Liver (tissue), 9 donors: ENCODE data around the gene MYL6. TPM values are rescaled to one million over a fixed set of nuclear protein-coding genes. Genes with fewer than 3 reads are reported as not detected.

Source experiments
- DNase-seq: peaks from one replicate; pipeline ENCODE4 v3.0.0-alpha.2; 2017; ENCODE audit warnings: low spot score
- H3K27ac ChIP-seq, 2 donors: one replicate each; pipeline ENCODE4 v1.7.0; 2013; ENCODE audit warnings: inconsistent platforms in 2 of 2, low read length in 2 of 2, control low read depth in 1 of 2, low read depth in 1 of 2, mild to moderate bottlenecking in 1 of 2
- H3K27me3 ChIP-seq, 4 donors: one replicate each; pipeline versions ENCODE4 v1.6.1 to v1.7.0; 2013; ENCODE audit warnings: low read length in 3 of 4, inconsistent platforms in 1 of 4, mild to moderate bottlenecking in 1 of 4, moderate library complexity in 1 of 4; ENCODE audit not compliant: control insufficient read depth in 4 of 4, insufficient read depth in 4 of 4
- H3K36me3 ChIP-seq, 4 donors: one replicate each; pipeline versions ENCODE4 v1.6.1 to v1.7.0; 2013; ENCODE audit warnings: low read length in 3 of 4, mild to moderate bottlenecking in 3 of 4, low read depth in 1 of 4, moderate library complexity in 1 of 4; ENCODE audit not compliant: control insufficient read depth in 4 of 4, insufficient read depth in 3 of 4
- H3K4me1 ChIP-seq, 4 donors: one replicate each; pipeline versions ENCODE4 v1.6.1 to v1.7.0; 2013; ENCODE audit warnings: low read length in 3 of 4, mild to moderate bottlenecking in 3 of 4, moderate library complexity in 1 of 4; ENCODE audit not compliant: control insufficient read depth in 4 of 4, insufficient read depth in 4 of 4
- H3K4me3 ChIP-seq, 3 donors: one replicate each; pipeline versions ENCODE4 v1.6.1 to v1.7.0; 2013; ENCODE audit warnings: low read length in 3 of 3, control low read depth in 1 of 3, low read depth in 1 of 3, mild to moderate bottlenecking in 1 of 3
- H3K9ac ChIP-seq, 2 donors: one replicate each; pipeline ENCODE4 v1.7.0; 2013; ENCODE audit warnings: low read length in 2 of 2, mild to moderate bottlenecking in 2 of 2, moderate library complexity in 2 of 2, control low read depth in 1 of 2, low read depth in 1 of 2
- H3K9me3 ChIP-seq, 4 donors: one replicate each; pipeline versions ENCODE4 v1.6.1 to v1.7.0; 2013; ENCODE audit warnings: low read length in 3 of 4; ENCODE audit not compliant: control insufficient read depth in 4 of 4
- FOXA2 ChIP-seq: IDR thresholded peaks from 2 replicates; pipeline ENCODE4 v1.6.1; 2016; ENCODE audit warnings: antibody characterized with exemption
- GABPA ChIP-seq, 2 donors: IDR thresholded peaks in 1 of 2; conservative IDR thresholded peaks in 1 of 2; 2 replicates each; pipeline ENCODE4 v1.6.1; 2016; ENCODE audit warnings: antibody characterized with exemption in 2 of 2, mild to moderate bottlenecking in 1 of 2, moderate library complexity in 1 of 2
- HNF4G ChIP-seq: IDR thresholded peaks from 2 replicates; pipeline ENCODE4 v1.6.1; 2016; ENCODE audit warnings: antibody characterized with exemption
- NR2F2 ChIP-seq: IDR thresholded peaks from 2 replicates; pipeline ENCODE4 v1.6.1; 2016; ENCODE audit warnings: antibody characterized with exemption
- RXRA ChIP-seq, 2 donors: IDR thresholded peaks; 2 replicates each; pipeline ENCODE4 v1.6.1; 2017 to 2018; ENCODE audit warnings: antibody characterized with exemption in 2 of 2, mild to moderate bottlenecking in 1 of 2
- SP1 ChIP-seq: IDR thresholded peaks from 2 replicates; pipeline ENCODE4 v1.6.1; 2018; ENCODE audit warnings: antibody characterized with exemption, mild to moderate bottlenecking
- WGBS: extraction: QIAGEN DNeasy Blood & Tissue Kit; methylation state at CpG from one replicate; pipeline ENCODE4 v1.1.7; 2013; 5-methylcytosine and 5-hydroxymethylcytosine counted together
- polyA plus RNA-seq, 2 donors: library from polyadenylated mRNA; stranded (reverse) in 1 of 2; unstranded in 1 of 2; fragments of 200-250 nt in 1 of 2; fragments of >200 nt in 1 of 2; fragmentation: Nextera tagmentation in 1 of 2; extraction: Ambion mirVana in 1 of 2; gene quantifications; one replicate each; pipeline versions ENCODE4 v1.2.1 to v1.2.3, GENCODE V29; 2013 to 2015
- total RNA-seq, 2 donors: library from RNA; depleted of rRNA; stranded (reverse); fragments of >200 nt; gene quantifications; one replicate each; pipeline ENCODE4 v1.2.3, GENCODE V29; 2014
- TF ChIP-seq, protein P1 (sequence below): IDR thresholded peaks from 2 replicates; pipeline ENCODE4 v1.6.1; 2016; ENCODE audit warnings: antibody characterized with exemption
- TF ChIP-seq, protein P2 (sequence below): IDR thresholded peaks from 2 replicates; pipeline ENCODE4 v1.6.1; 2016; ENCODE audit warnings: antibody characterized with exemption, mild to moderate bottlenecking
- donor health status: healthy.
- donor health status: healthy.
- donor health status: healthy.
- donor health status: healthy.
- donor health status: healthy.

Gene MYL6
- total and polyA plus RNA-seq, 4 donors = 298 to 975 (median 624) TPM

DNA sequence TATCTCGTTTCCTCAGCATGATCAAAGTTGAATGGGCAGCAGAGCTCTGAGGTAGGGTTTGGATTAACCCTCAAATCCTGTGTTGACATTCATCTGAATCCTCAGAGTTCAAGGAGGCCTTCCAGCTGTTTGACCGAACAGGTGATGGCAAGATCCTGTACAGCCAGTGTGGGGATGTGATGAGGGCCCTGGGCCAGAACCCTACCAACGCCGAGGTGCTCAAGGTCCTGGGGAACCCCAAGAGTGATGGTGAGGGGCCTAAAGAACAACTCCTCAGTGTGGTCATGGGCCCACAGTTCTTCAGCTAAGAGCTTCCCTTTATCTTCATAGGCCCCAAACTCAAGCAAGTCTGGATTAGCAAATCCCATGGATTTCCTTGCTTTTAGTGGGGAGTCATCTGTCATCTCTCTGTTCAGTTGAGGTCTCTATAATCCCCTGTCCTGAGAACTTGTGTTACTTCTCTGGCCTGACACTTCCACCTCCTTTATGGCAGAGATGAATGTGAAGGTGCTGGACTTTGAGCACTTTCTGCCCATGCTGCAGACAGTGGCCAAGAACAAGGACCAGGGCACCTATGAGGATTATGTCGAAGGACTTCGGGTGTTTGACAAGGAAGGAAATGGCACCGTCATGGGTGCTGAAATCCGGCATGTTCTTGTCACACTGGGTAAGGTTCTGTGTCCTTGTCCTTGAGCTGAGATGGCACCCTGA lies 1.5 kb downstream of the MYL6 start:
- no peak for DNase-seq
- 46% methylated on average over 8 of the region's 8 CpGs for WGBS
- no peaks in the 10 kb centered on the region for H3K9me3 ChIP-seq
- peak overlapping the region; percentile 90 to 98 for H3K27ac ChIP-seq
- peaks cover 18 to 44% (median 40%) of the 10 kb centered on the region in 4 donors for H3K36me3 ChIP-seq
- H3K27me3 ChIP-seq = no peaks in the 10 kb centered on the region
- H3K4me3 ChIP-seq = peak overlapping the region; percentile 73 to 93 (median 92)
- H3K4me1 ChIP-seq = peaks cover 3 to 46% (median 39%) of the 10 kb centered on the region in 4 donors
- TF ChIP-seq, protein P1, sequence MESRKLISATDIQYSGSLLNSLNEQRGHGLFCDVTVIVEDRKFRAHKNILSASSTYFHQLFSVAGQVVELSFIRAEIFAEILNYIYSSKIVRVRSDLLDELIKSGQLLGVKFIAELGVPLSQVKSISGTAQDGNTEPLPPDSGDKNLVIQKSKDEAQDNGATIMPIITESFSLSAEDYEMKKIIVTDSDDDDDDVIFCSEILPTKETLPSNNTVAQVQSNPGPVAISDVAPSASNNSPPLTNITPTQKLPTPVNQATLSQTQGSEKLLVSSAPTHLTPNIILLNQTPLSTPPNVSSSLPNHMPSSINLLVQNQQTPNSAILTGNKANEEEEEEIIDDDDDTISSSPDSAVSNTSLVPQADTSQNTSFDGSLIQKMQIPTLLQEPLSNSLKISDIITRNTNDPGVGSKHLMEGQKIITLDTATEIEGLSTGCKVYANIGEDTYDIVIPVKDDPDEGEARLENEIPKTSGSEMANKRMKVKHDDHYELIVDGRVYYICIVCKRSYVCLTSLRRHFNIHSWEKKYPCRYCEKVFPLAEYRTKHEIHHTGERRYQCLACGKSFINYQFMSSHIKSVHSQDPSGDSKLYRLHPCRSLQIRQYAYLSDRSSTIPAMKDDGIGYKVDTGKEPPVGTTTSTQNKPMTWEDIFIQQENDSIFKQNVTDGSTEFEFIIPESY = no peak
- no peak for TF ChIP-seq GABPA (IDR thresholded peaks at IDR 0.05 in 1 of 2, conservative IDR thresholded peaks at IDR 0.05 in 1 of 2)
- no peak for TF ChIP-seq NR2F2
- peak overlapping the region in 1 of 2 donors; percentile 90 for H3K9ac ChIP-seq

DNA sequence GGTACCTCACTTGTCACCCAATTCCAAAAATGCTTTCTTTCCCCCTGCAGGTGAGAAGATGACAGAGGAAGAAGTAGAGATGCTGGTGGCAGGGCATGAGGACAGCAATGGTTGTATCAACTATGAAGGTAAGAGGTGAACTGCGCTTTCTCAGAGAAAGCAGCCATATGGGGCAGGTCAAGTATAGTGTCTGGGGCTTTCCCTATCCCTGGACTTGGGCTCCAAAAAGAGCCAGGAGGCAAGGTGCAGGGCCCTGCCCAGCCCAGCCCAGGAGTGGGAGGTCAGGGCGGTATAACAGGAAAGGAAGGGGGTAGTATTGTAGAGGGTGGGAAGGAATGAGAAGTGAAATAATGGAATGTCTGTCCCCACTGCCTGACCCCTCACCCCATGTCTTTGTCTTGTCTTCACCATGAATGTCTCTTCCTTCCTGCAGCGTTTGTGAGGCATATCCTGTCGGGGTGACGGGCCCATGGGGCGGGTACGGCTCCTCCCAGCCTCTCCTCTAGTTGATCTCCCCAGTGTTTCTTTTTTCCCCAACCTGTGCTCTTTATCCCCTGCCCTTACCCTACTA lies 2.1 kb downstream of the MYL6 start:
- H3K4me1 ChIP-seq = peaks cover 3 to 40% (median 34%) of the 10 kb centered on the region in 4 donors
- peak overlapping the region; percentile 29 to 93 (median 73) for H3K4me3 ChIP-seq
- peaks cover 21 to 49% (median 45%) of the 10 kb centered on the region in 4 donors for H3K36me3 ChIP-seq
- no peaks in the 10 kb centered on the region for H3K27me3 ChIP-seq
- H3K9me3 ChIP-seq = no peaks in the 10 kb centered on the region
- peak overlapping the region; percentile 90 to 98 for H3K27ac ChIP-seq
- WGBS = 66% methylated on average over 7 of the region's 7 CpGs
- TF ChIP-seq NR2F2 (peak; percentile 77), RXRA (IDR thresholded peaks at IDR 0.05) (peak in 1 of 2 donors; percentile 11), GABPA (IDR thresholded peaks at IDR 0.05 in 1 of 2, conservative IDR thresholded peaks at IDR 0.05 in 1 of 2) (no peak), SP1 (no peak), FOXA2 (no peak), HNF4G (no peak)
- TF ChIP-seq, protein P2, sequence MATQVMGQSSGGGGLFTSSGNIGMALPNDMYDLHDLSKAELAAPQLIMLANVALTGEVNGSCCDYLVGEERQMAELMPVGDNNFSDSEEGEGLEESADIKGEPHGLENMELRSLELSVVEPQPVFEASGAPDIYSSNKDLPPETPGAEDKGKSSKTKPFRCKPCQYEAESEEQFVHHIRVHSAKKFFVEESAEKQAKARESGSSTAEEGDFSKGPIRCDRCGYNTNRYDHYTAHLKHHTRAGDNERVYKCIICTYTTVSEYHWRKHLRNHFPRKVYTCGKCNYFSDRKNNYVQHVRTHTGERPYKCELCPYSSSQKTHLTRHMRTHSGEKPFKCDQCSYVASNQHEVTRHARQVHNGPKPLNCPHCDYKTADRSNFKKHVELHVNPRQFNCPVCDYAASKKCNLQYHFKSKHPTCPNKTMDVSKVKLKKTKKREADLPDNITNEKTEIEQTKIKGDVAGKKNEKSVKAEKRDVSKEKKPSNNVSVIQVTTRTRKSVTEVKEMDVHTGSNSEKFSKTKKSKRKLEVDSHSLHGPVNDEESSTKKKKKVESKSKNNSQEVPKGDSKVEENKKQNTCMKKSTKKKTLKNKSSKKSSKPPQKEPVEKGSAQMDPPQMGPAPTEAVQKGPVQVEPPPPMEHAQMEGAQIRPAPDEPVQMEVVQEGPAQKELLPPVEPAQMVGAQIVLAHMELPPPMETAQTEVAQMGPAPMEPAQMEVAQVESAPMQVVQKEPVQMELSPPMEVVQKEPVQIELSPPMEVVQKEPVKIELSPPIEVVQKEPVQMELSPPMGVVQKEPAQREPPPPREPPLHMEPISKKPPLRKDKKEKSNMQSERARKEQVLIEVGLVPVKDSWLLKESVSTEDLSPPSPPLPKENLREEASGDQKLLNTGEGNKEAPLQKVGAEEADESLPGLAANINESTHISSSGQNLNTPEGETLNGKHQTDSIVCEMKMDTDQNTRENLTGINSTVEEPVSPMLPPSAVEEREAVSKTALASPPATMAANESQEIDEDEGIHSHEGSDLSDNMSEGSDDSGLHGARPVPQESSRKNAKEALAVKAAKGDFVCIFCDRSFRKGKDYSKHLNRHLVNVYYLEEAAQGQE = no peak
- H3K9ac ChIP-seq = peak overlapping the region in 1 of 2 donors; percentile 37
- no peak for DNase-seq
